Tibial nerve (tissue), 4 donors: Measurements from ENCODE around the gene DES. TPM values are rescaled to one million over a fixed set of nuclear protein-coding genes. Genes with fewer than 3 reads are reported as not detected.
A peak's percentile ranks its signal among the peaks of the same experiment; 100 is the strongest.

ENCODE experiments used
- DNase-seq, 2 donors: peaks; one replicate each; pipeline ENCODE4 v3.0.0-alpha.2; 2019; ENCODE audit warnings: low spot score in 2 of 2
- H3K27ac ChIP-seq, 4 donors: fragments of 200-600 bp; sonication (generic) in 3 of 4; one replicate each; pipeline ENCODE4 v1.5.1; 2017 to 2019; ENCODE audit warnings: mild to moderate bottlenecking in 1 of 4
- H3K27me3 ChIP-seq, 2 donors: fragments of 200-600 bp; sonication (generic) in 1 of 2; one replicate each; pipeline versions ENCODE4 v1.5.1 to v1.6.0; 2017 to 2019
- H3K36me3 ChIP-seq, 3 donors: fragments of 200-600 bp; sonication (generic); one replicate each; pipeline ENCODE4 v1.5.1; 2018 to 2019
- H3K4me1 ChIP-seq, 4 donors: fragments of 200-600 bp; sonication (generic) in 3 of 4; one replicate each; pipeline ENCODE4 v1.5.1; 2017 to 2019
- H3K4me3 ChIP-seq, 4 donors: fragments of 200-600 bp; sonication (generic) in 3 of 4; one replicate each; pipeline ENCODE4 v1.5.1; 2017 to 2019; ENCODE audit warnings: mild to moderate bottlenecking in 1 of 4, moderate library complexity in 1 of 4
- H3K9me3 ChIP-seq, 4 donors: fragments of 200-600 bp; sonication (generic) in 3 of 4; one replicate each; pipeline ENCODE4 v1.5.1; 2017 to 2019
- EP300 ChIP-seq, 2 donors: sonication (generic); formaldehyde crosslinking; IDR thresholded peaks; one replicate each; pipeline ENCODE4 v1.6.1; 2017; ENCODE audit warnings: antibody characterized with exemption in 2 of 2, mild to moderate bottlenecking in 1 of 2
- POLR2A ChIP-seq, 2 donors: fragments of 450-650 bp; IDR thresholded peaks; one replicate each; pipeline ENCODE4 v1.6.1; 2017; ENCODE audit warnings: antibody characterized with exemption in 2 of 2, mild to moderate bottlenecking in 2 of 2, moderate library complexity in 2 of 2
- WGBS, 2 donors: methylation state at CpG; one replicate each; pipeline ENCODE4 v1.1.5; 2018; 5-methylcytosine and 5-hydroxymethylcytosine counted together
- total RNA-seq, 4 donors: library from RNA; depleted of rRNA; stranded (reverse); fragments of >200 nt; gene quantifications; one replicate each; pipeline ENCODE4 v1.1.0, GENCODE V29; 2016
- TF ChIP-seq, protein P1 (sequence below), 5 experiments: fragments of 200-600 bp in 3 of 5; fragments of 450-650 bp in 2 of 5; sonication (generic) in 3 of 5; IDR thresholded peaks; one replicate each; pipeline ENCODE4 v1.5.1; 2016 to 2019; ENCODE audit warnings: antibody characterized with exemption in 5 of 5, mild to moderate bottlenecking in 3 of 5, moderate library complexity in 2 of 5

The DES gene
- total RNA-seq, 4 donors from 2014 or later: 20.7 to 50.4 (median 25.0) TPM

DNA sequence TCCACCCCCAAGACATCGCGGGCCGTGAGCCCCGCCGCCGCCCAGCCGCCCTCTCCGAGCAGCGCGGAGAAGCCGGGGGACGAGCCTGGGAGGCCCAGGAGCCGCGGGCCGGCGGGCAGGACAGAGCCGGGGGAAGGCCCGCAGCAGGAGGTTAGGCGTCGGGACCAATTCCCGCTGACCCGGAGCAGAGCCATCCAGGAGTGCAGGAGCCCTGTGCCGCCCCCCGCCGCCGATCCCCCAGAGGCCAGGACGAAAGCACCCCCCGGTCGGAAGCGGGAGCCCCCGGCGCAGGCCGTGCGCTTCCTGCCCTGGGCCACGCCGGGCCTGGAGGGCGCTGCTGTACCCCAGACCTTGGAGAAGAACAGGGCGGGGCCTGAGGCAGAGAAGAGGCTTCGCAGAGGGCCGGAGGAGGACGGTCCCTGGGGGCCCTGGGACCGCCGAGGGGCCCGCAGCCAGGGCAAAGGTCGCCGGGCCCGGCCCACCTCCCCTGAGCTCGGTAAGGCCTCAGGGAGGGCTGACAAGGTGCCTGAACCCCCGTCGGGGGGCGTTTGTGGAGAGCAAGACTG lies 30.7 kb downstream of the DES start:
- DNase-seq: no peak
- no peaks in the 10 kb centered on the region for H3K36me3 ChIP-seq
- TF ChIP-seq POLR2A (IDR thresholded peaks at IDR 0.05) (no peak), EP300 (IDR thresholded peaks at IDR 0.05) (no peak)
- TF ChIP-seq, protein P1, sequence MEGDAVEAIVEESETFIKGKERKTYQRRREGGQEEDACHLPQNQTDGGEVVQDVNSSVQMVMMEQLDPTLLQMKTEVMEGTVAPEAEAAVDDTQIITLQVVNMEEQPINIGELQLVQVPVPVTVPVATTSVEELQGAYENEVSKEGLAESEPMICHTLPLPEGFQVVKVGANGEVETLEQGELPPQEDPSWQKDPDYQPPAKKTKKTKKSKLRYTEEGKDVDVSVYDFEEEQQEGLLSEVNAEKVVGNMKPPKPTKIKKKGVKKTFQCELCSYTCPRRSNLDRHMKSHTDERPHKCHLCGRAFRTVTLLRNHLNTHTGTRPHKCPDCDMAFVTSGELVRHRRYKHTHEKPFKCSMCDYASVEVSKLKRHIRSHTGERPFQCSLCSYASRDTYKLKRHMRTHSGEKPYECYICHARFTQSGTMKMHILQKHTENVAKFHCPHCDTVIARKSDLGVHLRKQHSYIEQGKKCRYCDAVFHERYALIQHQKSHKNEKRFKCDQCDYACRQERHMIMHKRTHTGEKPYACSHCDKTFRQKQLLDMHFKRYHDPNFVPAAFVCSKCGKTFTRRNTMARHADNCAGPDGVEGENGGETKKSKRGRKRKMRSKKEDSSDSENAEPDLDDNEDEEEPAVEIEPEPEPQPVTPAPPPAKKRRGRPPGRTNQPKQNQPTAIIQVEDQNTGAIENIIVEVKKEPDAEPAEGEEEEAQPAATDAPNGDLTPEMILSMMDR (IDR thresholded peaks at IDR 0.05): no peak
- H3K27me3 ChIP-seq: peaks cover 0 to 68% of the 10 kb centered on the region in 2 donors
- peak overlapping the region in 1 of 4 donors; percentile 30 for H3K4me3 ChIP-seq
- H3K4me1 ChIP-seq: peaks cover 0 to 25% (median 0%) of the 10 kb centered on the region in 4 donors
- no peak overlapping the region for H3K27ac ChIP-seq
- H3K9me3 ChIP-seq: no peaks in the 10 kb centered on the region
- WGBS, 2 donors: 25 to 38% methylated on average over 18 to 48 of the region's 51 CpGs

DNA sequence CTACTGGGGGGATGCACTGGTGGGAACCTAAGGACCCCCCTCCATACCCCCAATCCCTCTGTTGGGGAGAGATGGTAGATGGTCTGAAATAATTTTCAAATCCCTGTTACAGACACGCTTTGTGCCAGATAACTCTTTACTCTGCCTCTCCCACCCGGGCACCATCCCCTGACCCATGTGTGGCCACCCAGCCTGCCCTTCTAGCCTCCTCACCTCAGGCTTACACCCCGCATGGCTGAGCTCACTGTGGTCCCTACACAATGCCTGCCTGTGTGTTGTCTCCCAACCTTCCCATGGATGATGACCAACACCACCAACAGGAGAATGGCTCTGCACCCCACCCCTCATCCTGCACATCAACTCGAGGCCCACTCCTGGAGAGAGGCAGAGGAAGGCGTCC lies 31.4 kb downstream of the DES start:
- TF ChIP-seq, protein P1 (IDR thresholded peaks at IDR 0.05): no peak
- no peak for TF ChIP-seq POLR2A (IDR thresholded peaks at IDR 0.05)
- TF ChIP-seq EP300 (IDR thresholded peaks at IDR 0.05): no peak
- WGBS, 2 donors: 82 to 92% methylated on average over 5 of the region's 5 CpGs

DNA sequence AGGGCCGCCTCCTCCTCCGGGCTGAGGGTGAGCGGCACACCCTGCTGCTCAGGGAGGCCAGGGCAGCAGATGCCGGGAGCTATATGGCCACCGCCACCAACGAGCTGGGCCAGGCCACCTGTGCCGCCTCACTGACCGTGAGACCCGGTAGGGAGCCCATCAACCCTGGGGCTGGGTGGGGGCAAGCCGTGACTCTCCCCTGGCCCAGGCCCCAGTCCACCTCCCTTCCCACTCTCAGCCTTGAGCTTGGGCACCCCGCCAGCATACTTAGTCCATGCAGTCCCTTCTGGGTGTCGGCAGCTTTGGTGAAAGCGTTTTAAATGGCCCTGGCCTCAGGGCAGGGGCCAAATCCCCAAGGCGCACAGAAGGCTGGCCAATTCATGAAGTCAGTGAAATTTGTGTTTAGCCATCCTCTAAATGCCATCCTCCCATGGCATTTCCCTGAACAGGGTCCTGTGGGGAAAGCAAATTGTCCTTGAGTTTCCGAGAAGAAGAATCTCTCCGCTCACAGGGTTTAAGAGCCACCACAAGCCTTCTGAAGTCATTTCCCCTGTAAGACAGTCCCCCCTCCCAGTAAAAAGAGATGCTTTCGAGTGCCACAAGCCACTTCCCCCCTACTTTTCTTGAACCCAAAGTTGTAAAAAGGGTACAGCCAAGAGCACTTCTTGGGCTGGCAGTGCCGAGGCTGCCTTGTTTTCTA lies 33.6 kb downstream of the DES start:
- WGBS, 2 donors: 64 to 67% methylated on average over 11 to 12 of the region's 18 CpGs
- DNase-seq: no peak
- H3K27me3 ChIP-seq: peaks cover 0 to 44% of the 10 kb centered on the region in 2 donors
- peak in 1 of 2 donors; percentile 13 for TF ChIP-seq EP300 (IDR thresholded peaks at IDR 0.05)
- TF ChIP-seq, protein P1 (IDR thresholded peaks at IDR 0.05): no peak
- no peaks in the 10 kb centered on the region for H3K36me3 ChIP-seq
- H3K4me3 ChIP-seq: no peak overlapping the region
- H3K4me1 ChIP-seq: peaks cover 0 to 28% (median 0%) of the 10 kb centered on the region in 4 donors
- peak overlapping the region in 3 of 4 donors; percentile 20 to 63 (median 40) for H3K27ac ChIP-seq
- no peaks in the 10 kb centered on the region for H3K9me3 ChIP-seq

More for the DNA sequence above, 31.4 kb downstream of the DES start:
- Histone ChIP-seq H3K4me3 (no peak overlapping the region), H3K27me3 (peaks cover 0 to 66% of the 10 kb centered on the region in 2 donors), H3K27ac (no peak overlapping the region), H3K4me1 (peaks cover 0 to 28% (median 0%) of the 10 kb centered on the region in 4 donors), H3K9me3 (no peaks in the 10 kb centered on the region), H3K36me3 (no peaks in the 10 kb centered on the region)
- DNase-seq: no peak

DNA sequence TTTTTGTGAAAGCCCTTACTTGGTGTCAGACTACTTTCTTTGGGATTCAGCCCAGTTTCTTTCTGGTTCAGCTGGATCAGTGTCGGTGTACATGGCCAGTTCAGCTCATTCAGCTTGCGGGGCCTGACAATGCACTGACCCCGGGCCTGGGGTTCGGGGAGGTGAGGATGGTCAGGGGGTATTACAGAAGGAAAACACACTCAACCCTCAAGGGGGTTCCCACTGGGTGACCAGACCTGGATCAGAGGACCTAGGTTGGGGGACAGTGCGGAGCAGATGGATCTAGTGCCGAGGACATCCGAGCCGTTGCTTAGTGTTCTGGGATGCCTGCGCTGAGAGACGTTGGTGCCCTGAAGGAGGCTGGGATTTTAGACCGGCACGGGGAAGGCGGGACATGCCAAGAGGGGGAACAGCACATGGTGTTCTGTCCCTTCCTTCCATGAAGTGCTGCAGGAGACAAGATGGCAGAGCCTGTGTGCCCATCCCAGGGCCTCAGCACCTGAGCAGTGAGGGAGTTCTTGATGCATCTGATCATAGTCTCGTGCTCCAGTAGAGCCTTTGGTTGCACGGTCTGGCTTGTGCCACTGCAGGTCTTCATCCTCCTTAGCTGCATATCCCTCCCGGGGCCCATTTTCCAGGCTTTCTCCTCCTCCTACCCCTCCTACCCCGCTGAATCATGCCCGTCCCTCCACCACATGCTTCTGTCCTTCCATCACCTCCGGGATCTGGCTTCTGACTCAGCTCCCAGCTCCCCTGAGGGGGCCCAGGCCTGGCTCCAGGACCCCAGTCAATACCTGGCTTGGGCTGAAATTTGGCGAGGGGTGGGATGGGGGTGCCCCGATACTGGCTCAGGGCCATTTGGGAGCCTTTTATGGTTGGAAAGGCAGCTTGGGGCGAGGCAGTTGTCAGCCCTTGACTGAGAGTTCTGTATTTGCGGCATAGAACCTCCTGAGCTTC lies 34.5 kb downstream of the DES start:
- Histone ChIP-seq H3K9me3 (no peaks in the 10 kb centered on the region), H3K27ac (peak overlapping the region; percentile 19 to 70 (median 28))

More for the DNA sequence above, 34.5 kb downstream of the DES start:
- Histone ChIP-seq H3K4me3 (no peak overlapping the region), H3K4me1 (peaks cover 0 to 28% (median 0%) of the 10 kb centered on the region in 4 donors), H3K36me3 (no peaks in the 10 kb centered on the region), H3K27me3 (peaks cover 0 to 36% of the 10 kb centered on the region in 2 donors)
- peak in 1 of 2 donors; percentile 21 for DNase-seq
- TF ChIP-seq EP300 (IDR thresholded peaks at IDR 0.05): no peak
- TF ChIP-seq, protein P1 (IDR thresholded peaks at IDR 0.05): no peak
- TF ChIP-seq POLR2A (IDR thresholded peaks at IDR 0.05): no peak
- 70 to 76% methylated on average over 23 of the region's 23 CpGs for WGBS, 2 donors
